ENCODE results near the gene STX10.

Gene STX10

GRCh38 chr19:13109361-13110098, 40.6 kb downstream of the STX10 start:
- peaks cover 78% of the 10 kb centered on the region for H3K36me3 Mint-ChIP-seq (ENCODE audit: low read depth)
- H3K4me3 Mint-ChIP-seq = no peak overlapping the region
- no peaks in the 10 kb centered on the region for H3K9me3 Mint-ChIP-seq
- peaks cover 22% of the 10 kb centered on the region for H3K4me1 Mint-ChIP-seq (ENCODE audit: low read depth)
- no peaks in the 10 kb centered on the region for H3K27me3 Mint-ChIP-seq
- no peak overlapping the region for H3K27ac Mint-ChIP-seq
- DNase-seq = no peak

DNA sequence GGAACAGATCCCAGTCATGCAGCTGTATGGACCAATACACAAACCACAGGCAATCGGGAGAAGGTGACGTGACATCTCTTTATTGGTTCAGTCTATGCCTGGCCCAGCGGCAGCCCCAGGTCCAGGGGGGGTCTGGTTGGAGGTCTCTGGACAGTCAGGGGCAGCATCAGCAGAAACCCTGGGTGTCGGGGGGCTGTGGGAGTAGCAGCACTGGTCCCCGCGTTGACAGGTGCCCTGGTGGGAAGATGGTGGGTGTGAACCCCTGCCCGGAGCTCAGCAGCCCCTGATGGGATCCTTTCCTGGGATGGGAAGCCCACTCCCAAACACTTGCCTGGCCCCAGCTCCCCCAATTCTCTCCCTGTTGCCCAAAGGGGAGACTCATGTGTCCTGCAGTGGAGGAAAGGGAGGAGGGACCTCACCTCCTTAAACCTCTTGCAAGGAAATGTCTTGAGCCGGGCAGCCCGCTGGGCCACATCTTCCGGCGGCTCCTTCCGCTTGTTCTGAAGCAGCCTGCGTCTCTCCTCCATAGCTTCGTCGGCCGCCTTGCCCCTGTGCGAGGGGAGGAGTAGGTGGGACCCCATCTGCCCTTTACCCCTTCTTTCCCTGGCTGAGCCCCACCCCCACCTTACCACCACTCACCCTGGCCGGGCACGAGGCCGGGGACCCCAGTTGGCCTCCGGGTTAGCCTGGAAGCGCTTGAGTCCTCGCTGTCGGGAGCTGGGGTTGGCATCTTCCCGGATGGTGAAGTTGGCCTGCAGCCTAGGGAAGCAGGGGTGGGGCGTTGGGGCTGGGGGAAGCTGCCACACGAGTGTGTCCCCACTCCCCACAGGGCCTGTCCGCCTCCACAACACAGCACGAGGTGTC, 45.1 kb downstream of the STX10 start:
- H3K36me3 Mint-ChIP-seq (ENCODE audit: low read depth) = peaks cover 46% of the 10 kb centered on the region
- peak overlapping the region; percentile 92 for H3K27ac Mint-ChIP-seq
- peaks cover 2% of the 10 kb centered on the region for H3K9me3 Mint-ChIP-seq
- peaks cover 38% of the 10 kb centered on the region for H3K4me1 Mint-ChIP-seq (ENCODE audit: low read depth)
- H3K4me3 Mint-ChIP-seq = peak overlapping the region; percentile 81
- DNase-seq = peak; percentile 69
- no peaks in the 10 kb centered on the region for H3K27me3 Mint-ChIP-seq

DNA sequence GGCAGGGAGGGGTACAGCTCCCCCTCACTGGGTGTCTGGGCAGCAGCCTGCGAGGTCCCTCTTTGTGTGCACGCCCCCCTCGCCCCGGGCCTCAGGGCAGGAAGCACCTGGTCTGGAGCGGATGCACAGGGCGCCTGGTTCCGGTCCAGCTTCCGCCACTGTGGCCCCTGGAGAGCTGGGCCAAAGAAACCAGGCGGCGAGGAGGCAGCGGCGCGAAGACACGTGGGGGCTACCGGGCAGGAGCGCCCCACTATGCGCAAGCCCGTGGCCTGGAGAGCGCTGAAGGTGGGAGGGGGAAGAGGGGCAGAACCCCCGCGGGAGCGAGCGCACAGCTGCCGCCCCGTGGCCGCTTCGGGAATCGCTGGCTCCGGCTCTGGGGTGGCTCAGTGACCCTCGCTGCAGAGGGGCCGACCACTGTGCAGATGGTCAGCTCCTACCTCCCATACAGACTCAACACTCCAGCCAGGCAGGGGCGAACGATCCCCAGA, 45.8 kb downstream of the STX10 start:
- peak overlapping the region; percentile 92 for H3K27ac Mint-ChIP-seq
- peaks cover 45% of the 10 kb centered on the region for H3K4me1 Mint-ChIP-seq (ENCODE audit: low read depth)
- peaks cover 43% of the 10 kb centered on the region for H3K36me3 Mint-ChIP-seq (ENCODE audit: low read depth)
- H3K9me3 Mint-ChIP-seq = peaks cover 3% of the 10 kb centered on the region
- DNase-seq = peak; percentile 85
- H3K27me3 Mint-ChIP-seq = no peaks in the 10 kb centered on the region
- peak overlapping the region; percentile 81 for H3K4me3 Mint-ChIP-seq

DNA sequence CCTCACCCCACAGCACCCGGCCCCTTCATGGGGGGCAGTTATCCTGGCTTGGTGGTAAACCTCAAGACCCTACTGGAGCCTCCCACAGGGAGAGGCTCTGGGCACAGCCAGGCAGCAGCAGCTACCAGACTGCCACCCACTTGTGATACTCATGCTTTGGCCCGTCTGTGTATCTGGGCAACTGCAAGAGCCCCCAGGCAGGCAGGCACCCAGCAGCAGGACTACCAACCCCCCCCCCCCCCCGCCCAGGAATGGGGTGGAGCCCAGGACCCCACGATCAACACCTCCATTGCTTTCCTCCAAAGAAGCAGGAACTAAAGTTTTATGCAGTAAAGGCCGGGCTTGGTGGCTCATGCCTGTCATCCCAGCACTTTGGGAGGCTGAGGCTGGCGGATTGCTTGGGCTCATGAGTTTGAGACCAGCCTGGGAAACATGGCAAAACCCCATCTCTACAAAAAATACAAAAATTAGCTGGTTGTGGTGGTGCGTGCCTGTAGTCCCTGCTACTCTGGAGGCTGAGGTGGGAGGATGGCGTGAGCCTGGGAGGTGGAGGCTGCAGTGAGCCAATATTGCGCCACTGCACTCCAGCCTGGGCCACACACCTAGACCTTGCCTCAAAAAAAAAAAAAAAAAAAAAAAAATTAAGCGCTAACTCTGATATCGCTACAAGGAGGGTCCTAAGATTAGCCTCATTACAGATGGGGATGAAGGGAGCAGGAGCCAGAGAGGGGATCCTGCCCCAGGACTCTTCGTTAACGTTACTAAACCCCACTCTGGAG, 46.4 kb downstream of the STX10 start:
- Mint-ChIP-seq H3K4me1 (ENCODE audit: low read depth) (peaks cover 48% of the 10 kb centered on the region), H3K4me3 (peak overlapping the region; percentile 81), H3K27me3 (peaks cover 3% of the 10 kb centered on the region), H3K36me3 (ENCODE audit: low read depth) (peaks cover 39% of the 10 kb centered on the region), H3K27ac (peak overlapping the region; percentile 92), H3K9me3 (peaks cover 3% of the 10 kb centered on the region)
- no peak for DNase-seq

DNA sequence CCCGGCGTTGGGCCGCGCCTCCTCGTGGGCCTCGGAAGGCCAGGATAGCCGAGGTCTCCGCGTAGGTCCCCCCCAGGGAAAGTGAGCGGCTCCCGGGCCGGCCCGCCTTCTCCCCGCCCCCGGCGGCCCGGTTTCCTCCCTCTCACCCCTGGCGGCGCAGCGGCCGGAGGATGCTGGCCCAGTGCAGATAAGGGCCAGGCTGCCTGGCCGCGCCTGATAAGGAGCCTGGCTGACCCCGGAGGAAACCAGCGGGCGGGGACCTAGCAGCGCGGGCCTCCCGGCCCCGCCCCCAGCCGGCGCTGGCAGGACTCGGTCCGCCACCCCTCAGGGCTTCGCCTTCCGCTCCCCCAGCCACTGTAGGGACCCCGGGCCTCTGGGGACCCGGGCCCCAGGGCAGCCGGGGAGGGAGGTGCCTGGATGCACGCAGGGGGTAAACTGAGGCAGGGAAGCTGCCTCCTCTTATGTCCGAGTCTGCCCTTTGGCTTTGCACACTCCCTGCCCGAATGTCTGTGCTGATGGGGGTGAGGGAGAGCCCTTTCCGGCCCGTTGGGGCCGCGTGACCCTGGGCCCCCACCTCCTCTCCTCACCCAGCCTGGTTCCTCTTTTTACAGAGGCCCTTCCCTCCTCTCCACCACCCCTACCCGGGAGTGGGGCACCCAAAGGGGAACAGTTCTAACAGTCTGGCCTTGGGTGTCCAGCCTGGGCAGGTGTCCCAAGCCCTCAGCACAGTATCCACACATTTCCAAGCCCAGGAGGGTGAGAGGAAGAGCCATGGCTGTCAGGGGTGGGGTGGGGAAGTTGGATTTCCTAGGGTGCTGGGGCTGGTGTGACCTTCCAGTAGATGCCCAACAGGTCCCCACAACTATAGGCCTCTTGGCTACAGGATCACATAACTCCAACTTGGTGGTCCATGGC, 47.3 kb downstream of the STX10 start, which contains the start of gene LYL1:
Gene LYL1, minus strand, starts transcription at position 193 of the 915 bp plus-strand sequence. CDS start 1,687 bp downstream, outside the sequence.
- peak; percentile 68 for DNase-seq
- peaks cover 3% of the 10 kb centered on the region for H3K9me3 Mint-ChIP-seq
- peak within 1 kb of the TSS; percentile 72 for H3K4me3 Mint-ChIP-seq
- H3K27ac Mint-ChIP-seq = peak within 1 kb of the TSS; percentile 64
- H3K4me1 Mint-ChIP-seq (ENCODE audit: low read depth) = peaks cover 54% of the 10 kb centered on the region
- H3K27me3 Mint-ChIP-seq = peaks cover 11% of the 10 kb centered on the region
- H3K36me3 Mint-ChIP-seq (ENCODE audit: low read depth) = peaks cover 37% of the 10 kb centered on the region

DNA sequence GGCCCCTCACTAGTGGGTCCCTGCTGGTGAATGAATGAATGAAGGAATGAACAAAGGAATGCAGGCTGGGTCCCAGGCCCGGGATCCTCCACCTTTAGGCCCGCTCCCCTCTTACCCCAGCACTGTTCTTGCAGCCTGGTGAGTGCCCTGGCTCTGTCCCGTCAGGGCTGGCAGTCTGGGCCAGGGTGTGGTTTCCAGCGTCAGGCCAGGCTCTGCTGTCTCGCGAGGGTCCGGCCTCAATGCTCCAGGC, 47.8 kb downstream of the STX10 start:
- Mint-ChIP-seq H3K9me3 (peaks cover 3% of the 10 kb centered on the region), H3K36me3 (ENCODE audit: low read depth) (peaks cover 33% of the 10 kb centered on the region), H3K27ac (no peak overlapping the region), H3K4me1 (ENCODE audit: low read depth) (peaks cover 58% of the 10 kb centered on the region), H3K27me3 (peaks cover 15% of the 10 kb centered on the region), H3K4me3 (peak overlapping the region; percentile 72)
- no peak for DNase-seq

GRCh38 chr19:13101590-13102415, 48.4 kb downstream of the STX10 start:
- peaks cover 3% of the 10 kb centered on the region for H3K9me3 Mint-ChIP-seq
- peaks cover 62% of the 10 kb centered on the region for H3K4me1 Mint-ChIP-seq (ENCODE audit: low read depth)
- H3K27ac Mint-ChIP-seq = peak overlapping the region; percentile 64
- no peak for DNase-seq
- H3K36me3 Mint-ChIP-seq (ENCODE audit: low read depth) = peaks cover 28% of the 10 kb centered on the region
- H3K27me3 Mint-ChIP-seq = peaks cover 19% of the 10 kb centered on the region
- peak overlapping the region; percentile 72 for H3K4me3 Mint-ChIP-seq

GRCh38 chr19:13100841-13101589, 49.2 kb downstream of the STX10 start:
- no peak for DNase-seq
- Mint-ChIP-seq H3K27ac (peak overlapping the region; percentile 64), H3K27me3 (peaks cover 25% of the 10 kb centered on the region), H3K4me1 (ENCODE audit: low read depth) (peaks cover 65% of the 10 kb centered on the region), H3K9me3 (peaks cover 3% of the 10 kb centered on the region), H3K4me3 (peak overlapping the region; percentile 72), H3K36me3 (ENCODE audit: low read depth) (peaks cover 24% of the 10 kb centered on the region)

DNA sequence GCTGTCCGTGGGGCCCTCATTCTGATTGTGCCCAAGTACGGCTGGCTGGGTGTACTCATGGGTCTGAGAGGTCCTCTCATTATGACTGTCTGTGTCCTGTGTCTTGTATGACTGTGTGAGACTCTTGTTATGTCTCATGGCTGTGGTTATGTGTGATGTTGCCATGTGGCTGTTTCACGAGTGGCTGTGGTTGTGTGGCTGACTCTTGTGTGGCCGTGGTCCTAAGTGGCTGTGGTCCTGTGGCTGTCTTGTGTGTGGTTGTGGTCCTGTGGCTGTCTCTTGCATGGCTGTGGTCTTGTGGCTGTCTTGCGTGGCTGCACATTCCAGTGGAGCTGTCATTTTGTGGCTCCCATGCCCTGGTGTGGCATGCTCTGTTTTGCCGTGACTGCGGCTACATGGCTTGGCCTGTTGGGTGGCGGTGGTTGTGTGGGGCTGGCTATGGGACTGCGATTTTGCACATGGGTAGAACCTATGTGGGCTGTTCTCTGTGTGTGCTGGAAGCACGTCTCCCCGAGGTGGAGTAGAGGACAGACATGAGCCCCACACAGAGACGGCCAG, 50.1 kb downstream of the STX10 start:
- Mint-ChIP-seq H3K36me3 (ENCODE audit: low read depth) (peaks cover 16% of the 10 kb centered on the region), H3K4me3 (peak overlapping the region; percentile 60), H3K4me1 (ENCODE audit: low read depth) (peaks cover 62% of the 10 kb centered on the region), H3K27me3 (peaks cover 31% of the 10 kb centered on the region), H3K9me3 (peaks cover 3% of the 10 kb centered on the region), H3K27ac (peak overlapping the region; percentile 93)
- DNase-seq = peak; percentile 85

DNA sequence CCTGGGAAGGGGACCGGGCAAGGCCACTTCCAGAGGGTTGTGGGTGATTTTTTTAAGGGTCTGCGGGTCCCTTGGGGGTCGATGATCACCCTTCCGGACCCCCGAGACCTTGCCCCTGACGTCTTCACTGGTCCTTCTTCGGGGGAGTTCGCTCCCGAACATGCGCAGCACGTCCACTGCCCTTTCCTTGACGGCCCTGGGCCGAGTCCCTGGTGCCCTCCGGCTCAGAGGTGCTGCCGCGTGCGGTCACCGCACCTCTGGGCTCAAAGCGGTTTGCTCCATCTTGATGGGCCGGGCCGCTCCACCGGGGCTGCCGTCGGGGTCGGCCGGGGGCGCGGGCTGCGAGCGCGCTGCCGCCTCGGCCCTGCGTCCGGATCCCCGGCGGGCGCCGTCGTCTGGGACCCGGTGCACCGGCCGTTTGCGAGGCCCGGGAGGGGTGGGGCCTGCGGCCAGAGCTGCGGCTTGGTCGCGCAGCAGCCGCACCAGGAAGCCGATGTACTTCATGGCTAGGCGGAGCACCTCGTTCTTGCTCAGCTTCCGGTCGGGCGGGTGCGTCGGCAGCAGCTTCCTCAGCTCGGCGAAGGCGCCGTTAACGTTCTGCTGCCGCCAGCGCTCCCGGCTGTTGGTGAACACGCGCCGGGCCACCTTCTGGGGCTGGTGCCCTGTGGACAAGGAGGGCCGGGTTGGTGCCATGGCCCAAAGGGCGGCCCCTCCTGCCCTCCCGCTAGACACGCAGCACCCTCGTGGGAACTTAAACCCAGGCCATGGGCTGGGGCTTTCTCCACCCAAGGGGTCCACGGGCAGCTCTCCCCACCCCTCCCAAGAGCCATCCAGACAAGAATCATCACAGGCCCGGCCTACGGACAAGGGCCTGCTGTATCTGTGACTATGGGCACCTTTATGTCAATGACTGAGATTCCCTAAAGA, 50.8 kb downstream of the STX10 start:
- Mint-ChIP-seq H3K4me3 (peak overlapping the region; percentile 69), H3K36me3 (ENCODE audit: low read depth) (peaks cover 9% of the 10 kb centered on the region), H3K27ac (peak overlapping the region; percentile 93), H3K9me3 (peaks cover 3% of the 10 kb centered on the region), H3K27me3 (peaks cover 37% of the 10 kb centered on the region), H3K4me1 (ENCODE audit: low read depth) (peaks cover 59% of the 10 kb centered on the region)
- peak; percentile 82 for DNase-seq

DNA sequence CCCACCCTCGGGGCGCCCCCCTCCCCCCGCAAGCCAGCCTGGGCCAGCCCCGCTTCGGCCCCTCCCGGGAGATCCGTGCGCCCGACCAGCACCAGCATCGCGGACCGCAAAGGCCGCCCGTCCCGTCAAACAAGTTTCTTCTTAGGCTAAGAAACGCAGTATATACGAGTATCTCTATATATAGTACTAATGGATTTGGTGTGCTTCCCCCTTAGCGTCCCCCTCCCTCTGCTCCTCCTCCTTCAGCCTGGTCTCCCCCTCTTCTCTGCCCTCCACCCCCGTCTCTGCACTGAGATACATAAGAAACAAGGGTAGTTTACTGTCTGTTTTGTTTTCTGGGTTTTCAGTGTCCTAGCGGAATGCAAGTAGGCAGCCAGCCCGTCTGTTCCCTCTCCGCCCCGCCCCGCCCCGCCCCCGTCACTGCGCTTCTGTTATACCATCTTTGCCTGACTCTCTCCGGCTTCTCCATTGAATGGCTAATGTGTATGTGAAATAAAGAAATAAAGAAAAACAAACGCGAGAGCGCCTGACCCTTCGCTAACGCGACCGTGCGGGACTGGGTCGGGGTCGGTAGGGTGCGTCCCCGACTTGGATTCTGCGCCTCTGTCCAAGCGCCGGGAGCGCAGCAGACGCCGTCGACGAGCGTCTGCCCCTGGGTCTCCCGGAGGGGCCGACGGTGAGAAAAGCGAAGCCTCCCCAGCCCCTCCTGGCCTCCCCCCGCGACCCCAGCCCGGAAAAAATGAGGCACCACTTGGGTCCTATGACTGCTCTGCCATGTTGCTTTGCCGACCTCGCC, 51.7 kb downstream of the STX10 start:
- Mint-ChIP-seq H3K9me3 (peaks cover 3% of the 10 kb centered on the region), H3K27me3 (peaks cover 42% of the 10 kb centered on the region), H3K36me3 (ENCODE audit: low read depth) (peaks cover 7% of the 10 kb centered on the region), H3K4me1 (ENCODE audit: low read depth) (peaks cover 59% of the 10 kb centered on the region), H3K4me3 (peak overlapping the region; percentile 69), H3K27ac (peak overlapping the region; percentile 63)
- DNase-seq = peak; percentile 59

All from activated T-cell treated with anti-CD3 and anti-CD28 coated beads, Interleukin-2, amount 50 U/mL, for 24 hours (primary cell).